Esophagus muscularis mucosa (tissue), 4 donors: Measurements from ENCODE around the gene CD96.

Experiments
- EP300 ChIP-seq: sonication (generic); formaldehyde crosslinking; IDR thresholded peaks from one replicate; pipeline ENCODE4 v1.6.1; 2017; ENCODE audit warnings: antibody characterized with exemption
- POLR2A ChIP-seq: fragments of 450-650 bp; IDR thresholded peaks from one replicate; pipeline ENCODE4 v1.6.1; 2017; ENCODE audit warnings: antibody characterized with exemption, moderate library complexity, mild to moderate bottlenecking, low read depth
- POLR2AphosphoS5 ChIP-seq, 2 donors: sonication (generic); formaldehyde crosslinking; IDR thresholded peaks; one replicate each; pipeline ENCODE4 v1.6.1; 2017; ENCODE audit warnings: antibody characterized with exemption in 2 of 2
- TF ChIP-seq, protein P1 (sequence below), 3 experiments: fragments of 200-600 bp in 2 of 3; fragments of 450-650 bp in 1 of 3; sonication (generic) in 2 of 3; IDR thresholded peaks; one replicate each; pipeline ENCODE4 v1.5.1; 2017 to 2019; ENCODE audit warnings: antibody characterized with exemption in 3 of 3, mild to moderate bottlenecking in 2 of 3, moderate library complexity in 1 of 3

GRCh38 chr3:111701292-111701906, 159.4 kb downstream of the CD96 start:
- TF ChIP-seq, protein P1, sequence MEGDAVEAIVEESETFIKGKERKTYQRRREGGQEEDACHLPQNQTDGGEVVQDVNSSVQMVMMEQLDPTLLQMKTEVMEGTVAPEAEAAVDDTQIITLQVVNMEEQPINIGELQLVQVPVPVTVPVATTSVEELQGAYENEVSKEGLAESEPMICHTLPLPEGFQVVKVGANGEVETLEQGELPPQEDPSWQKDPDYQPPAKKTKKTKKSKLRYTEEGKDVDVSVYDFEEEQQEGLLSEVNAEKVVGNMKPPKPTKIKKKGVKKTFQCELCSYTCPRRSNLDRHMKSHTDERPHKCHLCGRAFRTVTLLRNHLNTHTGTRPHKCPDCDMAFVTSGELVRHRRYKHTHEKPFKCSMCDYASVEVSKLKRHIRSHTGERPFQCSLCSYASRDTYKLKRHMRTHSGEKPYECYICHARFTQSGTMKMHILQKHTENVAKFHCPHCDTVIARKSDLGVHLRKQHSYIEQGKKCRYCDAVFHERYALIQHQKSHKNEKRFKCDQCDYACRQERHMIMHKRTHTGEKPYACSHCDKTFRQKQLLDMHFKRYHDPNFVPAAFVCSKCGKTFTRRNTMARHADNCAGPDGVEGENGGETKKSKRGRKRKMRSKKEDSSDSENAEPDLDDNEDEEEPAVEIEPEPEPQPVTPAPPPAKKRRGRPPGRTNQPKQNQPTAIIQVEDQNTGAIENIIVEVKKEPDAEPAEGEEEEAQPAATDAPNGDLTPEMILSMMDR (IDR thresholded peaks at IDR 0.05) = no peak
- TF ChIP-seq POLR2A (no peak), POLR2AphosphoS5 (IDR thresholded peaks at IDR 0.05) (no peak), EP300 (no peak)
